H1 (cell line): ENCODE data around the gene TPSB2. TPM values are rescaled to one million over a fixed set of nuclear protein-coding genes. Genes with fewer than 3 reads are reported as not detected.

Experiments used
- BRCA1 ChIP-seq: IDR thresholded peaks from 2 replicates; pipeline ENCODE4 v1.6.1; 2012; ENCODE audit warnings: low read depth, low read length, improper control_type of control experiment
- CBX5 ChIP-seq: fragments of 300-800, 300-1000 bp; sonication (generic); IDR thresholded peaks from 2 replicates; pipeline ENCODE4 v1.7.1; 2016; ENCODE audit warnings: antibody characterized with exemption, low read length, low read depth
- GABPA ChIP-seq: IDR thresholded peaks from 2 replicates; pipeline ENCODE4 v1.6.1; 2011; ENCODE audit warnings: mild to moderate bottlenecking, low read length, moderate library complexity, borderline replicate concordance; ENCODE audit not compliant: insufficient read depth
- SRF ChIP-seq: IDR thresholded peaks from 2 replicates; pipeline ENCODE4 v1.6.1; 2011; ENCODE audit warnings: mild to moderate bottlenecking, low read depth, low read length, moderate library complexity
- TCF12 ChIP-seq: IDR thresholded peaks from 2 replicates; pipeline ENCODE4 v1.6.1; 2011; ENCODE audit warnings: low read depth, mild to moderate bottlenecking, low read length
- polyA plus RNA-seq, 7 experiments: library from polyadenylated mRNA; depleted of rRNA in 3 of 7; stranded (reverse) in 5 of 7; unstranded in 2 of 7; fragments of >200 nt in 5 of 7; fragments of 200-250 nt in 2 of 7; gene quantifications; 1 replicate in 5 of 7; 2 replicates in 1 of 7; 4 replicates in 1 of 7; pipeline versions ENCODE4 v1.2.1 to v1.2.3, GENCODE V29; 2011 to 2013; ENCODE audit warnings: missing spikeins in 2 of 7, mixed read lengths in 2 of 7
- total RNA-seq: library from RNA; stranded (reverse); fragmentation: NEBNext Ultra II Directional; extraction: Animal tissue kit (Norgen Biotek cat#: 25700); gene quantifications from 2 replicates; pipeline ENCODE4 v1.2.1, GENCODE V29; 2021
- TF ChIP-seq, protein P1 (sequence below): fragments of 300-600 bp; sonication (generic); IDR thresholded peaks from 2 replicates; pipeline ENCODE4 v1.7.1; 2012; ENCODE audit warnings: low read length, moderate library complexity, mild to moderate bottlenecking, inconsistent platforms; ENCODE audit not compliant: insufficient replicate concordance

Gene TPSB2
- total and polyA plus RNA-seq, 2 of the 8 experiments (the other 6 are each of a cell fraction or from before 2014, with no cell fraction given): 0.08 TPM; not detected in 1

DNA sequence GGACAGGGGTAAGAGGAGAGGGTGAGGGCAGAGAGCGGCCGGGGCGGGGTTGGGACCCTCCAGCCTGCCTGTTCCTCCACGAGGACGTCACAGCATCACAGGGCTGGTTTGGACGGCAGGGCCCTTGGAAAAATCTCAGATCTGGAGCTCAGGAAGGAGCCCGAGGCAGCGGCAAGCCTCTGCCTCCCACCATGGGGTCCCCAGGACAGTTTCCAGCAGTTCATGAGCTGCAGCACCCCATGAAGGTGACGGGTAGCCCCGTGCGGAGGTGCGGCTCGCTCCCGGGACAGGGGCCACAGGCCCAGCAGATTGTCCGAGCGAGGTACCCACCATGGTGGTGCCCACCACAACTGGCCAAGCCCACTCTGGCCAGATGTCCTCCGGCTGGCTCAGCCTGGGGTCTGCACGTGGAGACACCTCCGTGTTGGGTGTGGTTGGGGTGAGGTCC, 47.2 kb upstream of the TPSB2 start (continued):
- TF ChIP-seq, protein P1, sequence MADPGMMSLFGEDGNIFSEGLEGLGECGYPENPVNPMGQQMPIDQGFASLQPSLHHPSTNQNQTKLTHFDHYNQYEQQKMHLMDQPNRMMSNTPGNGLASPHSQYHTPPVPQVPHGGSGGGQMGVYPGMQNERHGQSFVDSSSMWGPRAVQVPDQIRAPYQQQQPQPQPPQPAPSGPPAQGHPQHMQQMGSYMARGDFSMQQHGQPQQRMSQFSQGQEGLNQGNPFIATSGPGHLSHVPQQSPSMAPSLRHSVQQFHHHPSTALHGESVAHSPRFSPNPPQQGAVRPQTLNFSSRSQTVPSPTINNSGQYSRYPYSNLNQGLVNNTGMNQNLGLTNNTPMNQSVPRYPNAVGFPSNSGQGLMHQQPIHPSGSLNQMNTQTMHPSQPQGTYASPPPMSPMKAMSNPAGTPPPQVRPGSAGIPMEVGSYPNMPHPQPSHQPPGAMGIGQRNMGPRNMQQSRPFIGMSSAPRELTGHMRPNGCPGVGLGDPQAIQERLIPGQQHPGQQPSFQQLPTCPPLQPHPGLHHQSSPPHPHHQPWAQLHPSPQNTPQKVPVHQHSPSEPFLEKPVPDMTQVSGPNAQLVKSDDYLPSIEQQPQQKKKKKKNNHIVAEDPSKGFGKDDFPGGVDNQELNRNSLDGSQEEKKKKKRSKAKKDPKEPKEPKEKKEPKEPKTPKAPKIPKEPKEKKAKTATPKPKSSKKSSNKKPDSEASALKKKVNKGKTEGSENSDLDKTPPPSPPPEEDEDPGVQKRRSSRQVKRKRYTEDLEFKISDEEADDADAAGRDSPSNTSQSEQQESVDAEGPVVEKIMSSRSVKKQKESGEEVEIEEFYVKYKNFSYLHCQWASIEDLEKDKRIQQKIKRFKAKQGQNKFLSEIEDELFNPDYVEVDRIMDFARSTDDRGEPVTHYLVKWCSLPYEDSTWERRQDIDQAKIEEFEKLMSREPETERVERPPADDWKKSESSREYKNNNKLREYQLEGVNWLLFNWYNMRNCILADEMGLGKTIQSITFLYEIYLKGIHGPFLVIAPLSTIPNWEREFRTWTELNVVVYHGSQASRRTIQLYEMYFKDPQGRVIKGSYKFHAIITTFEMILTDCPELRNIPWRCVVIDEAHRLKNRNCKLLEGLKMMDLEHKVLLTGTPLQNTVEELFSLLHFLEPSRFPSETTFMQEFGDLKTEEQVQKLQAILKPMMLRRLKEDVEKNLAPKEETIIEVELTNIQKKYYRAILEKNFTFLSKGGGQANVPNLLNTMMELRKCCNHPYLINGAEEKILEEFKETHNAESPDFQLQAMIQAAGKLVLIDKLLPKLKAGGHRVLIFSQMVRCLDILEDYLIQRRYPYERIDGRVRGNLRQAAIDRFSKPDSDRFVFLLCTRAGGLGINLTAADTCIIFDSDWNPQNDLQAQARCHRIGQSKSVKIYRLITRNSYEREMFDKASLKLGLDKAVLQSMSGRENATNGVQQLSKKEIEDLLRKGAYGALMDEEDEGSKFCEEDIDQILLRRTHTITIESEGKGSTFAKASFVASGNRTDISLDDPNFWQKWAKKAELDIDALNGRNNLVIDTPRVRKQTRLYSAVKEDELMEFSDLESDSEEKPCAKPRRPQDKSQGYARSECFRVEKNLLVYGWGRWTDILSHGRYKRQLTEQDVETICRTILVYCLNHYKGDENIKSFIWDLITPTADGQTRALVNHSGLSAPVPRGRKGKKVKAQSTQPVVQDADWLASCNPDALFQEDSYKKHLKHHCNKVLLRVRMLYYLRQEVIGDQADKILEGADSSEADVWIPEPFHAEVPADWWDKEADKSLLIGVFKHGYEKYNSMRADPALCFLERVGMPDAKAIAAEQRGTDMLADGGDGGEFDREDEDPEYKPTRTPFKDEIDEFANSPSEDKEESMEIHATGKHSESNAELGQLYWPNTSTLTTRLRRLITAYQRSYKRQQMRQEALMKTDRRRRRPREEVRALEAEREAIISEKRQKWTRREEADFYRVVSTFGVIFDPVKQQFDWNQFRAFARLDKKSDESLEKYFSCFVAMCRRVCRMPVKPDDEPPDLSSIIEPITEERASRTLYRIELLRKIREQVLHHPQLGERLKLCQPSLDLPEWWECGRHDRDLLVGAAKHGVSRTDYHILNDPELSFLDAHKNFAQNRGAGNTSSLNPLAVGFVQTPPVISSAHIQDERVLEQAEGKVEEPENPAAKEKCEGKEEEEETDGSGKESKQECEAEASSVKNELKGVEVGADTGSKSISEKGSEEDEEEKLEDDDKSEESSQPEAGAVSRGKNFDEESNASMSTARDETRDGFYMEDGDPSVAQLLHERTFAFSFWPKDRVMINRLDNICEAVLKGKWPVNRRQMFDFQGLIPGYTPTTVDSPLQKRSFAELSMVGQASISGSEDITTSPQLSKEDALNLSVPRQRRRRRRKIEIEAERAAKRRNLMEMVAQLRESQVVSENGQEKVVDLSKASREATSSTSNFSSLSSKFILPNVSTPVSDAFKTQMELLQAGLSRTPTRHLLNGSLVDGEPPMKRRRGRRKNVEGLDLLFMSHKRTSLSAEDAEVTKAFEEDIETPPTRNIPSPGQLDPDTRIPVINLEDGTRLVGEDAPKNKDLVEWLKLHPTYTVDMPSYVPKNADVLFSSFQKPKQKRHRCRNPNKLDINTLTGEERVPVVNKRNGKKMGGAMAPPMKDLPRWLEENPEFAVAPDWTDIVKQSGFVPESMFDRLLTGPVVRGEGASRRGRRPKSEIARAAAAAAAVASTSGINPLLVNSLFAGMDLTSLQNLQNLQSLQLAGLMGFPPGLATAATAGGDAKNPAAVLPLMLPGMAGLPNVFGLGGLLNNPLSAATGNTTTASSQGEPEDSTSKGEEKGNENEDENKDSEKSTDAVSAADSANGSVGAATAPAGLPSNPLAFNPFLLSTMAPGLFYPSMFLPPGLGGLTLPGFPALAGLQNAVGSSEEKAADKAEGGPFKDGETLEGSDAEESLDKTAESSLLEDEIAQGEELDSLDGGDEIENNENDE: no peak
- TF ChIP-seq TCF12 (no peak), GABPA (no peak), SRF (no peak), BRCA1 (no peak), CBX5 (no peak)
- TF ChIP-seq, all 59 proteins: peak for 0
